ENCODE results near the gene ATP1A2.

GRCh38 chr1:160117300-160117699, 1.7 kb downstream of the ATP1A2 start:
- TF ChIP-seq, protein P1, sequence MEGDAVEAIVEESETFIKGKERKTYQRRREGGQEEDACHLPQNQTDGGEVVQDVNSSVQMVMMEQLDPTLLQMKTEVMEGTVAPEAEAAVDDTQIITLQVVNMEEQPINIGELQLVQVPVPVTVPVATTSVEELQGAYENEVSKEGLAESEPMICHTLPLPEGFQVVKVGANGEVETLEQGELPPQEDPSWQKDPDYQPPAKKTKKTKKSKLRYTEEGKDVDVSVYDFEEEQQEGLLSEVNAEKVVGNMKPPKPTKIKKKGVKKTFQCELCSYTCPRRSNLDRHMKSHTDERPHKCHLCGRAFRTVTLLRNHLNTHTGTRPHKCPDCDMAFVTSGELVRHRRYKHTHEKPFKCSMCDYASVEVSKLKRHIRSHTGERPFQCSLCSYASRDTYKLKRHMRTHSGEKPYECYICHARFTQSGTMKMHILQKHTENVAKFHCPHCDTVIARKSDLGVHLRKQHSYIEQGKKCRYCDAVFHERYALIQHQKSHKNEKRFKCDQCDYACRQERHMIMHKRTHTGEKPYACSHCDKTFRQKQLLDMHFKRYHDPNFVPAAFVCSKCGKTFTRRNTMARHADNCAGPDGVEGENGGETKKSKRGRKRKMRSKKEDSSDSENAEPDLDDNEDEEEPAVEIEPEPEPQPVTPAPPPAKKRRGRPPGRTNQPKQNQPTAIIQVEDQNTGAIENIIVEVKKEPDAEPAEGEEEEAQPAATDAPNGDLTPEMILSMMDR (IDR thresholded peaks at IDR 0.05; ENCODE audit: low read depth, low read length) = no peak
- TF ChIP-seq EZH2phosphoT487 (IDR thresholded peaks at IDR 0.05; ENCODE audit: low read depth) = no peak

Measured in OCI-LY3 (cell line).